Subcutaneous abdominal adipose tissue (tissue), 5 donors: ENCODE results near the gene NOL8.

ENCODE experiments used
- H3K27ac ChIP-seq: one replicate; pipeline ENCODE4 v1.7.0; 2013; ENCODE audit warnings: low read depth, mild to moderate bottlenecking, inconsistent platforms, low read length, moderate library complexity
- H3K27me3 ChIP-seq, 5 donors: one replicate each; pipeline ENCODE4 v1.7.0; 2013; ENCODE audit warnings: low read length in 5 of 5, inconsistent platforms in 1 of 5; ENCODE audit not compliant: control insufficient read depth in 5 of 5, insufficient read depth in 4 of 5
- H3K36me3 ChIP-seq, 5 donors: one replicate each; pipeline ENCODE4 v1.7.0; 2013; ENCODE audit warnings: low read length in 5 of 5; ENCODE audit not compliant: control insufficient read depth in 5 of 5, insufficient read depth in 5 of 5
- H3K4me1 ChIP-seq, 5 donors: one replicate each; pipeline ENCODE4 v1.7.0; 2013; ENCODE audit warnings: low read length in 5 of 5, mild to moderate bottlenecking in 3 of 5, moderate library complexity in 1 of 5; ENCODE audit not compliant: control insufficient read depth in 5 of 5, insufficient read depth in 5 of 5
- H3K4me3 ChIP-seq, 5 donors: one replicate each; pipeline ENCODE4 v1.7.0; 2013; ENCODE audit warnings: low read length in 5 of 5, low read depth in 1 of 5
- H3K9ac ChIP-seq, 5 donors: one replicate each; pipeline ENCODE4 v1.7.0; 2013; ENCODE audit warnings: low read length in 5 of 5, mild to moderate bottlenecking in 4 of 5, moderate library complexity in 3 of 5
- H3K9me3 ChIP-seq, 5 donors: one replicate each; pipeline ENCODE4 v1.7.0; 2013; ENCODE audit warnings: low read length in 5 of 5; ENCODE audit not compliant: control insufficient read depth in 5 of 5
- donor health status: healthy.
- donor health status: healthy.
- donor health status: healthy.
- donor health status: healthy.
- donor health status: healthy.

NOL8 gene

GRCh38 chr9:92313624-92314012 lies 11.5 kb downstream of the NOL8 start:
- H3K9me3 ChIP-seq: no peaks in the 10 kb centered on the region
- no peaks in the 10 kb centered on the region for H3K27me3 ChIP-seq
- H3K27ac ChIP-seq: no peak overlapping the region
- H3K9ac ChIP-seq: no peak overlapping the region
- H3K4me3 ChIP-seq: no peak overlapping the region
- H3K36me3 ChIP-seq: peaks cover 46 to 80% (median 56%) of the 10 kb centered on the region in 5 donors
- H3K4me1 ChIP-seq: peaks cover 0 to 2% (median 0%) of the 10 kb centered on the region in 5 donors

- Histone ChIP-seq H3K27me3 (no peaks in the 10 kb centered on the region), H3K9me3 (no peaks in the 10 kb centered on the region), H3K36me3 (peaks cover 43 to 79% (median 56%) of the 10 kb centered on the region in 5 donors), H3K9ac (no peak overlapping the region), H3K4me1 (peaks cover 0 to 2% (median 0%) of the 10 kb centered on the region in 5 donors), H3K27ac (no peak overlapping the region), H3K4me3 (no peak overlapping the region)
Measured at GRCh38 chr9:92312887-92313623, 12.1 kb downstream of the NOL8 start.

- H3K36me3 ChIP-seq: peaks cover 49 to 80% (median 55%) of the 10 kb centered on the region in 5 donors
- H3K27ac ChIP-seq: no peak overlapping the region
- no peaks in the 10 kb centered on the region for H3K27me3 ChIP-seq
- no peak overlapping the region for H3K9ac ChIP-seq
- H3K9me3 ChIP-seq: no peaks in the 10 kb centered on the region
- peaks cover 0 to 2% (median 0%) of the 10 kb centered on the region in 5 donors for H3K4me1 ChIP-seq
- H3K4me3 ChIP-seq: no peak overlapping the region
Measured at GRCh38 chr9:92310562-92310961, 14.6 kb downstream of the NOL8 start.

GRCh38 chr9:92308893-92309292 lies 16.3 kb downstream of the NOL8 start:
- Histone ChIP-seq H3K9ac (no peak overlapping the region), H3K27ac (no peak overlapping the region), H3K4me3 (no peak overlapping the region), H3K36me3 (peaks cover 63 to 83% (median 71%) of the 10 kb centered on the region in 5 donors), H3K4me1 (peaks cover 0 to 2% (median 0%) of the 10 kb centered on the region in 5 donors), H3K9me3 (no peaks in the 10 kb centered on the region), H3K27me3 (no peaks in the 10 kb centered on the region)

DNA sequence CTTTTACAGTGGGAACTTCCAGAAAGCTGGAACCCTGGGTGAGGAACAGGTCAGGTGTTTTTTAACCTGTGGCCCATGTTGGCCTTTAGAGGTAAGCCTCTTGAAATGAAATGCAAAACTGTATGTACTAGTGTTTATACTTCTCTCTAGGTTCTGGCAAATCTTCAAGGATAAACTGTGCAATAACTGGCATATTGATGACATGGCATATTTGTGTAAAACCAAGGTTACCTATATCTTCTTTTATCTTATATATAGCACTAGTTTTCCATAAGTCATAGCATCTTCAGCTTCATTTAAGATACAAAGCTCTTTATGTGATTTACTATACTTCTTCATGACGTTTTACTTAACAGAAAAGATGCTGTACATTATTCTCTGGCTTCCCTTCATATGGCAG lies 24.2 kb downstream of the NOL8 start:
- Histone ChIP-seq H3K27ac (no peak overlapping the region), H3K27me3 (no peaks in the 10 kb centered on the region), H3K4me1 (no peaks in the 10 kb centered on the region), H3K4me3 (no peak overlapping the region), H3K9ac (no peak overlapping the region), H3K36me3 (peaks cover 69 to 90% (median 75%) of the 10 kb centered on the region in 5 donors), H3K9me3 (no peaks in the 10 kb centered on the region)

DNA sequence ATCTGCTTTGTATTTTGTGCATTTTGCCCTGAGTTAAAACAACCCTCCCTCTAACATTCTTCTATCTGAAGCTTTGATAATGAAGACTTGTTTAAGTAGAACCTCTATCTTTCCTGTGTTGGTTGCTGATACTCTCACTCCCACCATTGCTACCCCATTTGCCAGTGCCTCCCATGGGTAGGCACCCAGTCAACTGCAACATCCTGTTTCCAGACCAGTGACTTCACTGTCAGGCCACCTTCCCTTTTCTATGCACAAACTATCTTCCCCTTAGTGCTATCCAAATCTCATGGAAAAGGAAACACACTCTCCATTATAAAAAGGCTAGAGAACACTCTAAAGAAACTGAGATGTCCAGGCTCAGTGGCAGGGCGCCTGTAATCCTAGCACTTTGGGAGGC lies 26.0 kb downstream of the NOL8 start:
- H3K27me3 ChIP-seq: no peaks in the 10 kb centered on the region
- no peak overlapping the region for H3K9ac ChIP-seq
- H3K4me1 ChIP-seq: peaks cover 0 to 8% (median 7%) of the 10 kb centered on the region in 5 donors
- H3K4me3 ChIP-seq: no peak overlapping the region
- H3K36me3 ChIP-seq: peaks cover 52 to 72% (median 60%) of the 10 kb centered on the region in 5 donors
- H3K9me3 ChIP-seq: no peaks in the 10 kb centered on the region
- no peak overlapping the region for H3K27ac ChIP-seq

- H3K36me3 ChIP-seq: peaks cover 41 to 62% (median 52%) of the 10 kb centered on the region in 5 donors
- no peak overlapping the region for H3K27ac ChIP-seq
- H3K4me3 ChIP-seq: no peak overlapping the region
- no peaks in the 10 kb centered on the region for H3K27me3 ChIP-seq
- H3K4me1 ChIP-seq: peaks cover 0 to 14% (median 11%) of the 10 kb centered on the region in 5 donors
- H3K9ac ChIP-seq: no peak overlapping the region
- no peaks in the 10 kb centered on the region for H3K9me3 ChIP-seq
Measured at GRCh38 chr9:92298036-92298435, 27.1 kb downstream of the NOL8 start.

DNA sequence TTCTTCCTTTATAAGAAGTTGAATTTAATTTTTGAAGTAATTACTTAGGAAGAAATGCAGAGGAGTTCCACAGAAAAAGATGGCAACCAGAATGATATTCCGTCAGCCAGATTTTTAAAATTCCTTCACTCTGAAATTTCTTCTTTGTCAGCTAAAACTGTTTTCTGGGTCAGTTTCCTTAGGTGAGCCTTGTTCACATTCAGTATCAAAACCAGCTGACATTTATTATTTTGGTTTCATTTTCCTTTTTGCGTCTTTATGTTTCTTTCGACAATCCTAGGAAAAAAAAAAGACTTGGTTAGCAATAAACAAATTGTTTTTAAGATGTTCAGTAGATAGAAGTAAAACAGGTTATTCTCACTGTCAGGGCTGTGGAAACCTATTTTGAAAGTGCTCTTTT lies 27.5 kb downstream of the NOL8 start:
- Histone ChIP-seq H3K36me3 (peaks cover 37 to 57% (median 48%) of the 10 kb centered on the region in 5 donors), H3K9me3 (no peaks in the 10 kb centered on the region), H3K27me3 (no peaks in the 10 kb centered on the region), H3K9ac (no peak overlapping the region), H3K4me1 (peaks cover 0 to 19% (median 16%) of the 10 kb centered on the region in 5 donors), H3K27ac (no peak overlapping the region), H3K4me3 (no peak overlapping the region)

- peaks cover 25 to 40% (median 33%) of the 10 kb centered on the region in 5 donors for H3K36me3 ChIP-seq
- peaks cover 2 to 29% (median 23%) of the 10 kb centered on the region in 5 donors for H3K4me1 ChIP-seq
- no peak overlapping the region for H3K27ac ChIP-seq
- no peaks in the 10 kb centered on the region for H3K9me3 ChIP-seq
- H3K27me3 ChIP-seq: no peaks in the 10 kb centered on the region
- no peak overlapping the region for H3K9ac ChIP-seq
- H3K4me3 ChIP-seq: no peak overlapping the region
Measured at GRCh38 chr9:92295827-92296258, 29.3 kb downstream of the NOL8 start.

DNA sequence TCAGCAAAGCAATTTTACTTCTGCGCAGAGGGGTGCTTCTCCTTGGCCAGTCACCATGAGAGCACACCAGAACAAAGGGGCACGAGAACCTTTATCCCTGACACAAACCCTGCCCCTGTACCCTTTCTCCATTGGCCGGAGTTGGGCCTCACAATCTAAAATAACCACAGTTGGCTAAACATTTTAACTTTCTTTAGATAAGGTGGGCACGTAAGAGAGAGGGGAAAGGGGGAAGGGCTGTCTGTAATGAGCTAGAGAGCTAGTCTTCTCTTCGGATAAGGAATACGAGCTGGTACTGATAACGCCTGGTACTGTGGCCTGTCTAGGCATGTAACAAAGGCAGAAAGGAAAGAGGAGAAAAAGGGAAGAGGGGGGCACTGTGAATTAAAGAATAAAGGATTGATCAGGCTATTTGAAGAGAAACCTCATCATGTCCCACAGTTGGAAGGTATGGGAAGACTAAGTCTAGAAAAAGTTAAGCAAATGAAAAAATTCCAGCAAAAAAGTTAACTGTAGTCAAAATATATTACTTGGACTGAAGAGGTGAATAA lies 29.8 kb downstream of the NOL8 start:
- no peak overlapping the region for H3K4me3 ChIP-seq
- no peak overlapping the region for H3K9ac ChIP-seq
- H3K36me3 ChIP-seq: peaks cover 23 to 36% (median 29%) of the 10 kb centered on the region in 5 donors
- H3K27me3 ChIP-seq: no peaks in the 10 kb centered on the region
- no peak overlapping the region for H3K27ac ChIP-seq
- H3K9me3 ChIP-seq: no peaks in the 10 kb centered on the region
- H3K4me1 ChIP-seq: peaks cover 2 to 29% (median 23%) of the 10 kb centered on the region in 5 donors
